HPDE6-E6E7 (cell line): ENCODE data around the gene NUDT13.

Experiments used
- DNase-seq: peaks from one replicate; pipeline ENCODE4 v3.0.0; 2011; ENCODE audit warnings: missing footprints; ENCODE audit errors: extremely low spot score

Gene NUDT13

DNA sequence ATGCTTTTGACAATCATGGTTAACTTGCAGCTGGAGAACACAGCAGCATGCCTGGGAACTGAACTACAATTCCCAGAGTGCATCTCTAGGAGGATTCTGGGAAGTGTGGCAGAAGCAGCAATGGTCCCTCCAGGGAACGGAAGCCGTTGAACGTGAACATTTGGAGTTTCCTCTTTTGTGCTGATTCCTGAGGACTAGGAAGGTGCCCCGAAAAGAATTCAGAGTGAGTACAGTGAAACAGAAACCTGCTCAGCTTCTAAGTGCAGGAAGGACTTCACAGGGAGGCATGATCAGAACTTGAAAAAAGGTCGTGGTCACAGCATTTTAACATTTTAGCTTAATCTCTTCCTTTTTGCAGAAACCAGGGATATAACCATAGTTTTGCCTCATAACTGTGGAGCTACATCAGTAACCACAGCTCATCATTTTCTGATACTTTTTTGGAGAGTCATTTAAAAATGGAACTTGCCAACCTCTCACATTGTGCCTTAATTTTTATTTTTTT lies at the start of gene NUDT13:
TSS of gene NUDT13 (plus strand) at position 111 of the 505 bp plus-strand sequence. CDS start 3,911 bp downstream, outside the sequence.
- no peak for DNase-seq

DNA sequence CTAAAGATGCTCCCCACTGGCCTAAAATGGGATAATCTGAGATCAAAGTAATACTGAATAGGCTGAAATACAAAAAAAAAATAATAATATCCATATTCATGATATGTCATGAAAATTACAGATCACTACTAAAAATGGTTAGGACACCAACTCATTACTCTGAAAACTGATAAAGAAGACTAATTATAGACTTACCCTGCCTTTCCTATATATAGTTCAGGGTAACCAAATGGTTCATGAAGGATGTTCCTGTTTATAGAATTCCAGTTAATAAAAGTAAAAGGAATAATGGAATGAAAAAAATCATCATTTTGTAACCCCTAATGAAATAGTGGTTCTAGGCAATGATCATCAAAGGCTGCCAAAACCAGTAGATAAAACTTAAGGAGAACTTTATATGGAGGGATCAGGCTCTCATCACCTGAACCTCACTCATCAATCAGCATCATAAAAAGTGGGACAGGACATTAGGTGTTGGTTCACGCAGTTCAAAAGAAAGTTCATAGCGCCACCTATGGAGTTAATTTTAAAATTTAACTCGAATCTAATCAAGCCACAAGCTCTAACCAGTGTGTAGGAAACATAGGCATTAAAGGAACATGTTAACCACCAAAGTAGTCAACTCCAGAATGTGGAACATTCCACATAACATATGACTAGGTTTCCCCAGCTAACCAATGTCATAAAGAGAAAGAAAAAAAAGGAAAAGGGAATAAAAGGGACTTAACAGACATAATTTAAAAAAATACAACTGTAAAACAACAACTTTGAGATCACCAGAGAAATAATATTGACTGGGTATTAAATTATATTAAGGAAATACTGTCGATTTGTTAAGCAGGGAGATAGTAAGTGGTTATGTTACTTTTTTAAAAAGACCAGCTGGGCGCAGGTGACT lies 49.3 kb upstream of the NUDT13 start:
- peak; percentile 19 for DNase-seq

GRCh38 chr10:73061743-73062142 lies 48.5 kb upstream of the NUDT13 start:
- DNase-seq = no peak

GRCh38 chr10:73065441-73065840 lies 44.8 kb upstream of the NUDT13 start:
- no peak for DNase-seq

DNA sequence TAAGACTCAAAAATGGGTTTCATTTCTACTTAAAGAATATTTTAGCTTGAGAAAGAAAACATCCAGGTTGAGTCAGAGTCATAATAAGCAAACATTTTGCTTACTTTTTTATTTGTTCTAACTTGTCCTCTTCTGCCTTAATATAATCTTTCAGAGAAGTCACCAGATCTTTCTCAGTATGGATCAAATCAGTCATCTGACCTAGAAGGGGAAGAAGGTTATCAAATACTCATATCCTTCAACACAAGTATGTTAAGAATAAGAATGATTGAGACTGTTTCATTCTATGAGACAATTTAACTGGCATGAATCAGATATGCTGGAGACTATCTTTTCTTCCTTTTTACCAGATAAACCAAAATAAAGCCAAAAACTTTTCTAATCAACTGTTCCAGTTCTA lies 36.6 kb upstream of the NUDT13 start:
- DNase-seq = no peak

DNA sequence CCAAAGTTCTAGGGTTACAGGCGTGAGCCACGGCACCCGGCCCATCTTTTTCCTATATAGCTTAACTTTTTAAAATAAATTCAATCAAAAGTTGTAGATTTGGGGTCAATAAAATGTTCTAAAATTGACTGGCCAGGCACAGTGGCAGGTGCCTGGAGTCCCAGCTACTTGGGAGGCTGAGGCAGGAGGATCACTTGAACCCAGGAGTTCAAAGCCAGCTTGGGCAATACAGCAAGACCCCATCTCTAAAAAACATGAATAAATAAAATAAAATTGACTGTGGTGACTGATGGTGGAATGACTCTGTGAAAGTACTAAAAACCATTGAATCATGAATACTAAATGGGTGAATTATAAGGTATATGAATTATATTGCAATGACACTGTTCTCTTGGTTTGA lies 34.4 kb upstream of the NUDT13 start:
- no peak for DNase-seq

DNA sequence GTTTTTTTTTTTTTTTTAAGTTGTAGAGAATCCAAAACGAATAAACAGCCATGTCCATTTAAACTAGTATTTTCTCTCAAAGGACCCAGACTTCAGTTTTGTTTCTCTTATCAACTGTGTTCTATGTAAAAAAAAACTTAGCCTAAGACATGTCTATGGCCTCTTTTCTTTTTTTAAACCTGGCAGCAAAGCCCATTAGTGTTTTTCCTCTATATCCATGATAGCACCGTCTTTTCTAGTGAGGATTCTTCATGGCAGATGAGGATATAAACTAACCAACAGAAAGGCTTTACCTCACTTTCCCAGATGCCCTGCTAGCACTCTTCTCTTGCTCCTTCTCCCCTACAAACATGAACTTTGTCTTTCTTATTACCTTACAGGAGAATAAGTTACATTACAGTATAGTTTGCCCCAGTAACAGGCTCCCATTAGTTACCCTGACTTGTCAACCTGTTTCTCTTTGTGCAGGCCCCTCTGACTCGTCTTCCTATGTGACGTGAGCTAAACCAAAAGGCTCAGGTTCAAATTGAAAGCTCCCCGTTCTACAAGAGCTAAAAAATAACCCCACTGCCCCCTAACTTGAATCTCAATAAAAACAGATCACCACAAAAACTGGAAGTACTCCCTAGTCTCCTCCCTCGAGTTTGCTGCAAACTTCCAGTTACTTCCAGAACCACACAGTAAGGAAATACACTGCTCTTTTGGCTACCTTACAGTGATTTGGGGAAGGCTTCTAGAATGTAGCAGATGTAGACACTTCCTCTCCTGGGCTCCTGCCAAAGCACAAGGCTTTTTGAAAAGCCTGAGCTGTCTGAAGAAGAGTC lies 33.7 kb upstream of the NUDT13 start:
- DNase-seq = no peak

DNA sequence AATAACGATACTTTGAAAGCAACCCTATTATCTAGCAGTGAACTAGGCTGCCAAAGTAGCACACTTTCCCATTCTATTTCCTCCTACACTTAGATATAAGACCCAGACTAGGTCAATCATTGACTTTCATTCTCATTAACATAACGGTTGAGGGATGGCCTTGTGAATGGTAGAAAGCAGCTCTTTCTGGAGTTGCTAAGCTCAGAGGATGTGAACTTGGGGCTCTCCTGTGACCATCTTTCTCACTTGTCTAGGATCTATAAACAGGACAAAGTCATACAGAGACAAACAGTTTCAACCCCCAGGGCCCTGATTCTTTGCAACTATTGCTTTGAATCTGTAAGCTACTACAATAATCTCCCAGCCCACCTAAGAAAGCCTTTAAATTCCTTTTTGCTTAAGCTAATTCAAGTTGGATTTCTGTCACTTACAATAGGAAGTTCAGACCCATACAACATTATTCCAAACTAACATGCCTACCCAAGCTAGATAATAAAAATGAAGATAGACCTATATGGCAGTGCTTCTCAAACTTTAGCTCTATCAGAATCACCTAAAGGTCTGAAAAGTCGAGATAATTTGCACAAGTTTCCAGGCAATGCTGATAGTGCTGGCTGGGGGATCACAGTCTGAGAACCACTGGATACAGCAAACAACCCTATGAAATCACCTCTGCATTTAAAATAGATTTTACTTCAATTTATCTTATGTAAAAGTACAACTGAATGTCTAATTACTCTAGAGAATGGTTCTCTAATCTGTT lies 30.3 kb upstream of the NUDT13 start:
- DNase-seq = no peak

- no peak for DNase-seq
Observed at GRCh38 chr10:73083221-73083620, 27.0 kb upstream of the NUDT13 start.

- no peak for DNase-seq
Observed at GRCh38 chr10:73084209-73084608, 26.0 kb upstream of the NUDT13 start.

DNA sequence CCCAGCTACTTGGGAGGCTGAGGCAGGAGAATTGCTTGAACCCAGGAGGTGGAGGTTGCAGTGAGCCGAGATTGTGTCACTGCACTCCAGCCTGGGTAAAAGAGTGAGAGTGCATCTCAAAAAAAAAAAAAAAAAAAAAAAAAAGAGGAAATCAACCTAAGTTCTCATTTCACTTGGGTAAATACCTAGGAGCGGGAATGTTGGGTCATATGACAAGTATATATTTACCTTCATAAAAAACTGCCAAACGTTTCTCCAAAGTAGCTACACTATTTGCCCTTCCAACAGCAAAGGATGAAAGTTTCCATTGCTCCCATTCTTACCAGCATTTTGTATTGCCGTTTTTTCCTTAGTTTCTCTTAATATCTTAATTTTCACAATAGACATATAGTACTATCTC lies 23.4 kb upstream of the NUDT13 start:
- DNase-seq = no peak

GRCh38 chr10:73088304-73088703 lies 22.0 kb upstream of the NUDT13 start:
- no peak for DNase-seq

GRCh38 chr10:73092830-73093229 lies 17.4 kb upstream of the NUDT13 start:
- no peak for DNase-seq

DNA sequence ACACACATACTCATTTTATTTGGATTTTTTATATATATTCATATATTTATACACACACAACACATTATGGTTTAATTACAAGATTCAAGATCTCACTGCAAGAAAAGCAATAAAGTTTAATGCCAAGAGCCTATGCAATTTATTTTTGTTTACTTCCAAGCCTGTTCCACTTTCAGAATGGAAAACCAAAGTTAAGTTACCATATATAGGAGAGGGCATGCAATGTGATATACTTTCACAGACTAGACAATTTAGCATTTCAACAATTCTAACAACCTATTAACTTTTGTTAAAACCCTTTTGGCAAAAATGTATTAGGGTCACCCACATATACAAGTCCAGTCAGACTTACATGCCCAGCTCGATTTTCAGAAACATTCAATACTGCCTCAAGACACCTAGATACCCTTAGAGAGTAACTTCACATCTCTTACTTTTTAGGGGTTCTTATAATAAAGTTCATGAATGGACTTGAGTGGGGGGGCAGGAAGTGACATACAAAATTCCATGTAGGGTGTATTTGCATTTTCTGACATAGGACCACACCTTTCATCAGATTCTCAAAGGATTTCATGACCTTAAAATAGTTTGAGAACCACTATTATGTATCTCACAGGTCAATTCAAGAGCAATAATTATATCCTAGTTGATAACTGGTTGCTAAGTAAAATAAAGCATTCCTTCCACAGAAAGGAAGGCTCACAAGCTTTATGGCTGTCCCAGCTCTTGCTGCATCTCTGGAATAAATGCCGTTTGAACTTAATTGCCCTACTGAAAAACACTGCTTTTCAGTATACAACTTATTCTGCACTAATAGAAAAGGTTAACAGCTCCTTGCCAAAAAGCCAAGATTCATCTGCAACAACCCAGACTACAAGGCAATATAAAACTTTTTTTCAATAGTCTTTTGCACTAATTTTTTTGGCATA lies 16.1 kb upstream of the NUDT13 start:
- DNase-seq = no peak

- no peak for DNase-seq
Observed at GRCh38 chr10:73094986-73095480, 15.2 kb upstream of the NUDT13 start.

- DNase-seq = no peak
Observed at GRCh38 chr10:73095481-73096021, 14.7 kb upstream of the NUDT13 start.

GRCh38 chr10:73096041-73096448 lies 14.2 kb upstream of the NUDT13 start:
- no peak for DNase-seq

DNA sequence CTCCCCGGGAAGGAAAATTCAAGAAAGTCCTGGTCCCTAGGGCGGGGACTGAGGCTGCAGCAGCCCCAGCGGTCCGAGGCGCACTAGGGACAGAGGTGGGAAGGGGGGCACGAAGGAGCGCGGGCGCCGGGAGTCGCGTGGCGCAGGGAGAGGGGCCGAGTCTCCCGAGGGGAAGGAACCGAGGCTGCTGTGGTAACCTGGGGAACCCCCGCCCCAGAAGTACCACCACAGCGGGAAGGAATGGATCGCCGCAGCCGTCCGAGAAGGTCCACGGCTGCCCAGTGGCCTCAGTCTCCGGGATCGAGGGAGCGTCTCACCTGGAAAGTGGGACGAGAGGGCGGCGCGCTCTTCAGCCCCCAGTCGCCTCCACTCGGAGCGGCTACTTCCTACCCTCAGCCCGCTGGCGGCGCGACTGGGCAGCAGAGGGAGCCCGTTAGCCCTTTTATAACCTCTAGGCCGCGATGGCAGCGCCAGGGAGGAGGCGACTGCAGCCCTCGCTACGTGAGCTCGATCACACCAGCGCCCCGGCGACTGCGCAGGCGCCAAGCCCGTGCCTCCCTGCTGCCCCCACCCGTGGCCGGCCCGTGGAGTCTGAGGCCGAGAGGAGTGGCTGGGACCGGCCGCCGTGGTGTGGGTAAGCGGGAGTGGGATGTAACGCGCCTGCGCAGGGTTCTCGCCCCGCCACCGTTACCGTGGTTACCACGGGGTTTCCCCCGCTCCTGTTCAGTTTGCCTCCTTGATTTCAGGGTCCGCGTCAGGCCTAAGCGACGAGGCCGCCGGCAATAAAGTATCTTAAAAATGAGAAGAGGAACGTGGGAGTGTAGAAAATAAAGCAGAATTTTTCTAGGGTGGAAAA lies 13.6 kb upstream of the NUDT13 start, which contains the start of gene P4HA1:
TSS of gene P4HA1 (minus strand) at position 418 of the 856 bp plus-strand sequence. CDS start 21,983 bp downstream, outside the sequence.
- peak; percentile 95 for DNase-seq

DNA sequence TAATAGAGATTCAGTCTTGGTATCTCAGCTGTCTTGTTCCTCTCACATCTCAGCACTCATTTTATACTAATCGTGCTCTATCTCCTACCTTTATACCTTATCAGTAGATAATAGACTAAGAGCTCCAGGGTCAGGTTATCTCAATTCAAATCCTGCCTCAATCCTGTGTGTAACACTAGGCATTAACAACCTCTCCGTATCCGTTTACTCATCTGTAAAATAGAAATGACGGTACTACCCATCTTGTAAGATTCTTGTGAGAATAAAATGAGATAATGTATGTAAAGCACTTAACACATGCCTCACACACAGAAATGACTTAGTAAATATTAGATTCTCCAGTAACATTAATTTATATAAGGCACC lies 13.0 kb upstream of the NUDT13 start:
- no peak for DNase-seq
